EH (cell line): ENCODE data around the gene KMO.

ENCODE experiments used
- DNase-seq: peaks from one replicate; pipeline ENCODE4 v3.0.0-alpha.2; 2015; ENCODE audit warnings: low read depth

Gene KMO

DNA sequence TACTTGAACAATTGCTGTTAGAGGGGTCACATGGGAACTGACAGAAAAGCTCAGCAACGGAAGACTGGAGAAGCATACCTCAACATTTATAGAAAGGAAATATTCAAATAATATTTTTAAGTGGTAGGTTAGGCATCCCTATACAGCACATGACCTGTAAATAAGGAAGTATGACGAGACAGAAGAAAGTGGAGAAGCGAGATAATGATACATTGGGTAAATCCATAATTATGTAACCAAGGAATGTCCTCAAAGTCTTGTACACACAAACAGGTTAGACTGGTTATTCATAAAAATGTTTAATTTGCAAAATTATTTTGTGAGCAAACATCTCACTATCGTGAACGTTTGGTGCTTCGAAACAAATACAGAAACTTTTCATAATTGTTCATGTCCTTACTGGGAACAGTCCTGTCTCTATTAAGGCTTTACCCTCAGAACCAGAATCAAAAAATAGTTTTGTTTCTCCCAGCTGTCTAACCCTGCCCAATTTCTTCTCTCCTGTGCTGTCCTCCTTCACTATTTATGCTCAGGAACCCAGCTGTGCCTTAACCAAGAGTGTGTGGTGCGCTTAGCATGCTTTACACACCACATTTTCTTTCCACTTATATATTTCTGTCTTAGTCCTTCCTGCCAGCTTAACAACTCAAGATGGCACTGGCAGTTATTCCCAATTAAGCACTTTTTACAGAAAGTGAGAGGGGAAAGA, 10.2 kb downstream of the KMO start:
- DNase-seq = no peak

GRCh38 chr1:241548008-241548407, 15.8 kb downstream of the KMO start:
- DNase-seq = no peak

GRCh38 chr1:241550318-241550717, 18.1 kb downstream of the KMO start:
- no peak for DNase-seq

DNA sequence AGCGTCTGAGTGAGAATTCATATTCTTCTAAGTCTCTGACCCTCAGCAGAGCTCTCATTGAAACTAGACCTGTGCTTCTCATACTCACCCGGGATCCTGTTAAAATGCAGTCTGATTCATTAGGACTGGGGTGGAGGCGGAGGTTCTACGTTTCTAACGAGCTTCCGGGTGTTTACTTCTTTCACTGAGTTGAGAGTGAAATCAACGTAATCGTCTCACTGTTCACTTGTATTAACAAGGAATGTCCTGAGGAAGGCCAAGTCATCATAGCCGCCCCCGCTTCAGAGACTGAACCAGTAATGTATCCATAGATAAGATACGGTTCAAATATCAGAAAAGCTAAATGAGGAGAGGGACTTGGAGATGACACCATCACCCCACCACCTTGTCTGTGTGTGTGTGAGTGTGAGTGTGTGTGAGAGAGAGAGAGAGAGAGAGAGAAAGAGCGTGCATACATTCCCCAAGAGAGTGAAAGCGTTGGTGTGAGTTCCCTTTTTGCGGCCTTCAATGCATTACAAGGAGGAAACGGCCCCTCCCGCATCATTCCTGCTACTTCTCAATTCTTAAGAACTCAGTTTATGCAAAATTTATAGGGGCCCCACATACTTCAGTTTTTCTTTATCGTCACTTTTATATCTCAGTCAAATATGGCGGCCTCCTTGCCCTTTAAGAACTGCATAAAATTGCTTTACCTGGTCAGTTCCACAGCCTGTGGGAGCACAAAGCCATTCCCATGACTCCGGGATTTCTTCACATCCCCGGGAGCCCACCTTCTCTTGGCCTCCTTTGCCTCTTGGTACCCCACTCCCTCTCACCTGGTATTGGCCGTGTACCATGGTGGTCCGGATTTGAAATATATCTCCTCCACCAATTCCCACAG, 19.8 kb downstream of the KMO start:
- DNase-seq = no peak

DNA sequence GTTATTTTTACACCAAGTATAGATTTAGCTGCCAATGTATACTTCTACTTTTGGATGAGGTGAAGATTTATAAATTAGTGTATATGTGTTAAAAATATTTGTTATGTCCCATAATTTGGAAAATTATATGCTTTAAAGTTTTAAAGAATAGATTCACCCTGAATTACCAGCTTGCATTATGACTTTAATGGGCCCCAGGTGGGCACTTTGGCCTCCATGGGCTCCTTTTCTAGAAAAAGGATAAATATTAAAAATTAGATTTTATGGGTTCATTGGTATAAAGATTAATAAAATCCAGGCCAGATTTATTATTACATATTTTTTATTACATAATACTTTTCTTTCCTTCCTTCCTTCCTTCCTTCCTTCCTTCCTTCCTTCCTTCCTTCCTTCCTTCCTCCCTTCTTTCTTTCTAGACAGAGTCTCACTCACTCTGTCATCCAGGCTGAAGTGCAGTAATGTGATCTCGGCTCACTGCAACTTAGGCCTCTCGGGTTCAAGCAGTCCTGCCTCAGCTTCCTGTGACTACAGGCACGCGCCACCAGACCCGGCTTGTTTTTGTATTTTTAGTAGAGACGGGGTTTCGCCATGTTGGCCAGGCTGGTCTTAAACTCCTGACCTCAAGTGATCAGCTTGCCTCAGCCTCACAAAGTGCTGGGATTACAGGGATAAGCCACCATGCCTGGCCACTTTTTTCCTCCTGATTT, 21.9 kb downstream of the KMO start:
- no peak for DNase-seq

DNA sequence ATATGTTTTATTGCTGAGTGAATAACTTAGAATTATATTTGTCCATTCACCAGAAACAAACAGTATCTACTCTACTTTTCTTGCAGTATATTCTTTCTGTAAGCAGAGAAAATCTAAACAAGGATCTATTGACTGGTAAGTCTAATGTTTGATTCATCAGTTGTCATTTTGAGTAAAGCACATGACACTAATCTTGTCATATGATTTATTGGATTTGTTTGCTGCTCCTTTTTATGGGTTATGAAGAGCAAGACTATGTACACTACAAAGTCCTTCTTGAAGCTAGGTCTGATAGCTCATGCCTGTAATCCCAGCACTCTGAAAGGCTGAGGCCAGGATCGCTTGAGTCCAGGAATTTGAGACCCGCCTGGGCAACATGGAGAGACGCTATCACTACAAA, 23.3 kb downstream of the KMO start:
- DNase-seq = no peak

- no peak for DNase-seq
Measured at GRCh38 chr1:241557031-241557430, 24.9 kb downstream of the KMO start.

- no peak for DNase-seq
Measured at GRCh38 chr1:241557551-241558193, 25.5 kb downstream of the KMO start.

DNA sequence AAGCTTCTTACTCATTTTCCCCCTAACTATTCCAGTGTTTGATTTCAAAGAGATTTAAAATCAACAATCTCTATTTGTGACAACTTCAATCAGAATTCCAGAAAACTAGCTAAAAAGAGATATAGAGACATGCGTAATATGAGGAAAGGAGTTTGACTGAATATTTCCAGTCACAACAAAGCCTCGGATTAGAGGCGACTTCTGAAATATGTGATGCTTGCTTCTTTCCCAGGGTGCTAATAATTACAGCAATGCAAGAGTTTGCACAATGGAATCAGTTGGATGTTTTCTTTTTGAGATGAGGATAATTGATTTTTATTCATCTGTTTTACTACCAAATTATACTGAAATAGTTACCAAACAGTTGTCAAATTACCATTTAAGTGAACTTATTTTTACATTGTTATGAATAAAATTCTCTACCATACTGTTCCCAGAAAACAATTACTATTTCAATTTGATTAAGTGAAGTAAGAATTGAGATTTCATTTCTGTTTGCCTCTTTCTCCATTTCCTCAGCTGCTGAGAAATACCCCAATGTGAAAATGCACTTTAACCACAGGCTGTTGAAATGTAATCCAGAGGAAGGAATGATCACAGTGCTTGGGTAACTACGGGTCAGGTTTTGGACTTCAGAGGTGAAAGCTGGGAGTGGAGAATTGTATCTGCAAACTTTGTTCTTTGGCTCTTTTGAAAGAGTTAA, 28.1 kb downstream of the KMO start:
- no peak for DNase-seq

- DNase-seq = no peak
Measured at GRCh38 chr1:241560849-241561187, 28.6 kb downstream of the KMO start.

GRCh38 chr1:241569848-241570247, 37.7 kb downstream of the KMO start:
- DNase-seq = no peak

DNA sequence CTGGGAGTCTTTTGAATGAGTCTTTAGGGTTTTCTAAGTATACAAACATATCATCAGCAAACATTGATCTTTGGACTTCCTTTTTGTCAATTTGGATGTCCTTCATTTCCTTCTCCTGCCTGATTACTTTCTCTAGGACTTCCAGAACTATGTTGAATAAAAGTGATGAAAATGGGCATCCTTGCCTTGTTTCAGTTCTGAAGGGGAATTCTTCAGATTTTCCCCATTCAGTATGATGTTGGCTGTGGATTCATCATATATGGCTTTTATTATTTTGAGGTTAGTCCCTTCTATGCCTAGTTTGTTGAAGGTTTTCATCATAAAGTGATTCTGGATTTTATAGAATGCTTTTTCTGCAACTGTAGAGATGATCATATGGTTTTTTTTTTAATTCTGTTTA, 42.0 kb downstream of the KMO start:
- DNase-seq = no peak

GRCh38 chr1:241579434-241579833, 47.3 kb downstream of the KMO start:
- DNase-seq = no peak

GRCh38 chr1:241582921-241583321, 50.7 kb downstream of the KMO start:
- DNase-seq = no peak

DNA sequence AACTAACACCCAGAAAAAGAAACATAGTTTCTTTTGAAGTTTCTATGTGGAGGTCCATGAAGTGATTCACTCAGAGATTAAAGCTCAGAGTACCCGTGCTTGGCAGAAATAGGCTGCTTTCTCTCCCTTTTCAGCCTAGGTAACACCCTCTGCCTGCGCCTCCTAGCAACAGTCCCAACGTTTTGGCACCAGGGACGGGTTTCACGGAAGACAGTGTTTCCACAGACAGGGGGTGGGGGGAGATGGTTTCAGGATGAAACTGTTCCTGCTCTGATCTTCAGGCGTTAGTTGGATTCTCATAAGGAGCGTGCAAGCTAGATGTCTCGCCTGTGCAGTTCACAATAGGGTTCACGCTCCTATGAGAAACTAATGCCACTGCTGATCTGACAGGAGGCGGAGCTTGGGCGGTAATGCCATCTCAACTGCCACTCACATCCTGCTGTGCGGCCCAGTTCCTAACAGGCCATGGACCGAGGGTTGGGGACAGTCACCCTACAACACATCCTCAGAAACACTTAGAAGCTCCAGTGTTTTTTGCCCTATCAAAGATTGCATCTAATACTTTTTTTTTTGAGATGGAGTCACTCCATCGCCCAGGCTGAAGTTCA, 54.8 kb downstream of the KMO start:
- no peak for DNase-seq

- DNase-seq = no peak
Measured at GRCh38 chr1:241589521-241589920, 57.3 kb downstream of the KMO start.

DNA sequence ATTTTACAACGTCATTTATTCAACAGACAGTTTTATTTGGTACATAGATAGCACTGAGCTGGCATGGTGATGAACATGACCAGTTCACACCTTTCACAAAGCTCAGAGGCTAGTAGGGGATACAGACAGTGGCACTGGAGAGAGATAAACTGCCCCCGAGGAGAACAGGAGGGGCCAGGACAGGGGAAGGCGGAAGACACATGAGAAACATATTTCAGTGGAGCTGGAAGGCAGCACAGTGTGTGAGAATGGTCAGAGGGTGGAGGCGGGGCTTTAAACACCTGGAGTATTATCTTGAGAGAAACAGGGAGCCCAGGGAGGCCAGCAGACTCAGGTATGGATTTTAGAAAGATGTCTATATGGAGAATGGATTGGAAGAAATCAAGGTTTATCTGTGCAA, 58.5 kb downstream of the KMO start:
- DNase-seq = no peak

DNA sequence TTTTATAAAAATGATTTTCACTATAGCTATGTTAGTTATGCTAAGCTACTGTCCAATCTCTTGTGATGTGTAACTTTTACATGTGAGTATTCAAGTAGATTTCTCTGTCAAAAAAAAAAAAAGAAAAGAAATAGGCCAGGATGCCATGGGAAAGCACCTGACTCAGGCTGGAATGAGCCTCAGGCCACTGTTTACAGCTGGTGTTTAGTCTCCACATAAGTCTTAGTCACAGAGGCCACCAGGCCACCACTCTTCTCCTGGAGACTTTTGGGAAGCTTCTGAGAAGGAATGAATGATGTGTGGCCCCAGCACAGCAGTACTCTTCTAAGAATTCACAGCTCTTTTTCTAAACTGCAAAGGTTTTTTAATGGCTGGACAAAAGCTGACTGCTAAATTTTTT, 59.1 kb downstream of the KMO start:
- peak; percentile 86 for DNase-seq

- DNase-seq = no peak
Measured at GRCh38 chr1:241591736-241592135, 59.6 kb downstream of the KMO start.

DNA sequence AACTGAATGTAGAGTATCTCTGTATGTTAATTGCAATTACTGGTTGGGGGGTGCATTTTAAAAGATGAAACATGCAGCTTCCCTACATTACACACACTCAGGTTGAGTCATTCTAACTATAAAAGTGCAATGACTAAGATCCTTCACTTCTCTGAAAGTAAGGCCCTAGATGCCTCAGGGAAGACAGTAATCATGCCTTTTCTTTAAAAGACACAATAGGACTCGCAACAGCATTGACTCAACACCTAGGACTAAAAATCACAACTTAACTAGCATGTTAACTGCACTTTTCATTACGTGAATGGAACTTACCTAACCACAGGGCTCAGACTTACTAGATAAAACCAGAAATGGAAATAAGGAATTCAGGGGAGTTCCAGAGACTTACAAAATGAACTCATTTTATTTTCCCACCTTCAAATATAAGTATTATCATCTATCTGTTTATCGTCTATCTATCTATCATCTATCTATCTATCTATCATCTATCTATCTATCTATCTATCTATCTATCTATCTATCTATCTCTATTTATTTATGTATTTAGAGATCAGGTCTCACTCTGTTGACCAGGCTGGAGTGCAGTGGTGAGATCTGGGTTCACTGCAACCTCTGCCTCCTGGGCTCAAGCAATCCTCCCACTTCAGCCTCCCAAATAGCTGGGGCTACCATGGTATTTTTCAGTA, 60.2 kb downstream of the KMO start:
- peak; percentile 87 for DNase-seq

DNA sequence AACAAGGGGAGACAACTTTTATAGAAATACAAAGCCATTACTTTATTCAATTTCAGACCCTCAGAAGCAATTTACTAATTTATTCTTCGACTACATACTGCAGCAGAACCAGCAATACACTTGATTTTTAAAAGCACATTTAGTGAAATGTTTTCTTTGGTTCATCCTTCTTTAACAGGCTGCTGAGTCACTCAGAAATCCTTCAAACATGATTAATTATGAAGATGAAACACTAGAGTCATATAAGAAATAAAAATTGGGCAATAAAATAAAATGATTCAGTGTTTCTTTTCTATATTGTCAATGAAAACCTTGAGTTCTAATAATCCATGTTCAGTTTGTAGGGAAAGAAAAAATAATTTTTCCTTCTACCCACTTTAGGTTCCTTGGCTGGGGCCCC, 61.0 kb downstream of the KMO start:
- DNase-seq = peak; percentile 62
